ENCODE measurements around the gene DTX3.
"Not testable (repeated sequence)": the region's sequence is repeated elsewhere in the genome, so short reads cannot be mapped to it uniquely, and the experiment has no call there.

GRCh38 chr12:57561117-57561516, 43.5 kb upstream of the DTX3 start:
- TF ChIP-seq, protein P1, sequence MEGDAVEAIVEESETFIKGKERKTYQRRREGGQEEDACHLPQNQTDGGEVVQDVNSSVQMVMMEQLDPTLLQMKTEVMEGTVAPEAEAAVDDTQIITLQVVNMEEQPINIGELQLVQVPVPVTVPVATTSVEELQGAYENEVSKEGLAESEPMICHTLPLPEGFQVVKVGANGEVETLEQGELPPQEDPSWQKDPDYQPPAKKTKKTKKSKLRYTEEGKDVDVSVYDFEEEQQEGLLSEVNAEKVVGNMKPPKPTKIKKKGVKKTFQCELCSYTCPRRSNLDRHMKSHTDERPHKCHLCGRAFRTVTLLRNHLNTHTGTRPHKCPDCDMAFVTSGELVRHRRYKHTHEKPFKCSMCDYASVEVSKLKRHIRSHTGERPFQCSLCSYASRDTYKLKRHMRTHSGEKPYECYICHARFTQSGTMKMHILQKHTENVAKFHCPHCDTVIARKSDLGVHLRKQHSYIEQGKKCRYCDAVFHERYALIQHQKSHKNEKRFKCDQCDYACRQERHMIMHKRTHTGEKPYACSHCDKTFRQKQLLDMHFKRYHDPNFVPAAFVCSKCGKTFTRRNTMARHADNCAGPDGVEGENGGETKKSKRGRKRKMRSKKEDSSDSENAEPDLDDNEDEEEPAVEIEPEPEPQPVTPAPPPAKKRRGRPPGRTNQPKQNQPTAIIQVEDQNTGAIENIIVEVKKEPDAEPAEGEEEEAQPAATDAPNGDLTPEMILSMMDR (IDR thresholded peaks at IDR 0.05) = not testable (repeated sequence)
- TF ChIP-seq POLR2AphosphoS5 (IDR thresholded peaks at IDR 0.05) = not testable (repeated sequence)

Measured in breast epithelium (tissue), 3 donors.